CD4-positive, alpha-beta T cell treated with Interleukin-6 for 4 hours (primary cell): ENCODE measurements around the gene GALNT17.
"Not testable (repeated sequence)": the region's sequence is repeated elsewhere in the genome, so short reads cannot be mapped to it uniquely, and the experiment has no call there.

Experiments
- DNase-seq: peaks from one replicate; pipeline ENCODE4 v3.0.0-alpha.2; 2020; ENCODE audit warnings: mixed read lengths

GALNT17 gene

DNA sequence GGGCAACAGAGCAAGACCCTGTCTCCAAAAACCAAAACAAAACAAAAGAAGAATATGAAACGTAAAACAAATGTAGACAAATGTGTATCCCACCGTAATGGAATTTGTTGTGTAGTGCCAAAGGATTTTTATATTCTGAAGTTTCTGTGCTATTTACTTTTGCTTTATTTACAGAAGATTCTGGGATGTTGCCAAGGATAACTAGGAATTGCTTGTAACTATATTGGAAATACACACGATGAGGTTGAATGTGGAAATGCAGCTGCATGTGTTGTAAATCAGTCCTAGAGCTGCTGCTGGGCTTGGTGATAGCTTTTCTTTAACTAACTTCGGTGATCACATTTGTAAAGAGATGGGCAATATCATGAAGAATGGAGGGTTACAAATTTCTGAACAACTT lies 39.5 kb downstream of the GALNT17 start:
- no peak for DNase-seq

- DNase-seq: no peak
Observed at GRCh38 chr7:71173955-71174354, 42.0 kb downstream of the GALNT17 start.

DNA sequence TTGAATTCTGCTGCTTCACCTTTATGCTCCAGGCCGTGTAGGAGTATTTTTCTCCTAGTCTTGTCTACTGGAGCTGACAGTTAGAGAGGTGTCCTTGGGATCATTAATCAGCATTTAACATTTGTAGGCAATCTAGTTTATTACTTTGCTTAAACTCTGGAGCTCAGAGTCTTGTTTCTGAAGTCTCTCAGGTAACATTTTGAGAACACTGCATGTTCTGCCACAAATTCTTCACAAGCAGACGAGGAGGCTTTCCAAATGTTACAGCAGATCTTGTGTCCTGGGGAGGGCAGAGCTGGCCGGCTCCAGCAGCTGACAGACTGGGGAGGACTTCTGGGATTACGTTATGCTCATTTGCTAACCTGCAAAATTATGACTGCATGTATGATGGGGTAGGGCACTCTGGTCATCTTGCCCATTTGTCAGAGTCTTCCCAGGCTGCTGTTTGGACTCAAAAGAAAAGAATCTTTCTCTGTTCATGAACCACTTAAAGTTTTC lies 50.5 kb downstream of the GALNT17 start:
- no peak for DNase-seq

DNA sequence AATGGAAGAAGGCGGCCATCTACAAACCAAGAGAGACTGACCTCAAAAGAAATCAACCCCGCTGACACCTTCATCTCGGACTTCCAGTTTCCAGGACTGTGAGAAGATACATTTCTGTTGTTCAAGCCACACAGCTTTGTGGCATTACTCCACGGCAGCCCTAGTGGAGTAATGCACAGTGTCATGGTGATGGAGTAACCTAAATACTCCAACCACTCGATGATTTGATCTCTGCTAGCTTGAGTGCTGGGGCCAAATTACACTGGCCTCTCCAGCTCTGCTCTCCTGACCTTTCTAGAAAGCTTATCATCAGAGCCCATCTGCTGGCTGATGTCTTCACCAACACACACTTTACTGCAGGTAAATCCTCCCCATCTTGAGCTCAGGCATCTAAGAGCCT lies 52.2 kb downstream of the GALNT17 start:
- no peak for DNase-seq

DNA sequence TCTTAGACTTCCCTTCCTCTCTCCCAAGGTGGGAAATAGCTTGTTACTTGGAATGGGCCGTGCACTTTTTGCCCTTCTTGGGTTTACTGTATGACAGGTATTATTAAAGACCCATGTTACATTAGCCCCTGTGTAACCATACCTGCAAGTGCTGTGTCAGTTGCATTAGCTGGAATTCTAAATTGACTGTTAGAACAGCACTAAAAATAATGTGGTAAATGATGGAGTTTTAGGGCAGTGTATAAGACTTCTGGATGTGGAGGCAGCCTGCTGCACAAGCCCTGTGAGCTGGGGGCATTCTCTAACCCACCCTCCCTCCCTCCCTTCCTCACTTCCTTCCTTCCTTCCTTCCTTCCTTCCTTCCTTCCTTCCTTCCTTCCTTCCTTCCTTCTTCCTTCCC lies 52.7 kb downstream of the GALNT17 start:
- no peak for DNase-seq

DNA sequence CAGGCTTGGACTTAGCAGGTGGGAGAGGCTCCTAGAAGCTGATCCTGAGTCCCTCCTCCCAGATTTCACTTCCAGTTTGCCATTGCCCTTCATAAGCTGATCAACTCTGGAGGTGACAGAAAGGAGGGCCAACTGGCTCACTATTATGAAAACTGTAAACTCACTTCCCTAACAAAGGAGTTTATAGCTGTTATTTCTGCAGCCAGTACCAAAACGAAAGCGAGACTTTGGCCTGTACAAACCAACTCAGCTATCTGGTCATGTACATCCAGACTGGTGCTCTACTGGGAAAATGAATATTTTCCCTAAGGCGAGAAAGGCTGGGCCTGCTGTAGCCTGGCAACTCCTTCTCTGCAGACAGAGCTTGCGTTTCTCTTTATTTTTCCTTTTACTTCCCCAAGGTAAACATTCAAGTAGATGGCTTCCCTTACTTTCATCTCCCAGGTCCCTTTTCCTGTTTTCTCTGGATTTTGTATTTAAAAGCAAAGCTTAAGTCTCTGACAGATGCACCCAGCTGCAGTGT lies 54.7 kb downstream of the GALNT17 start:
- no peak for DNase-seq

DNA sequence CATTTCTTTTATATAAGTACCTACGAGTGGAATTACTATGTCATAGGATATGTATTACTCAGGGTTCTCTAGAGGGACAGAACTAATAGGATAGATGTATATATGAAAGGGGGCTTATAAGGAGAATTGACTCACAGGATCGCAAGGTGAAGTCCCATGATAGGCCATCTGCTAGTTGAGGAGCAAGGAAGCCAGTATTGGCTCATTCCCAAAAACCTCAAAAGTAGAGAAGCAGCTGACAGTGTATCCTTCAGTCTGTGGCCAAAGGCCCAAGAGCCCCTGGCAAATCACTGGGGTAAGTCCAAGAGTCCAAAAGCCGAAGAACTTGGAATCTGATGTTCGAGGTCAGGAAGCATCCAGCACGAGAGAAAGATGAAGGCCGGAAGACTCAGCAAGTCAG lies 59.8 kb downstream of the GALNT17 start:
- no peak for DNase-seq

GRCh38 chr7:71193099-71193810 lies 61.3 kb downstream of the GALNT17 start:
- no peak for DNase-seq

- no peak for DNase-seq
Observed at GRCh38 chr7:71198391-71198790, 66.4 kb downstream of the GALNT17 start.

DNA sequence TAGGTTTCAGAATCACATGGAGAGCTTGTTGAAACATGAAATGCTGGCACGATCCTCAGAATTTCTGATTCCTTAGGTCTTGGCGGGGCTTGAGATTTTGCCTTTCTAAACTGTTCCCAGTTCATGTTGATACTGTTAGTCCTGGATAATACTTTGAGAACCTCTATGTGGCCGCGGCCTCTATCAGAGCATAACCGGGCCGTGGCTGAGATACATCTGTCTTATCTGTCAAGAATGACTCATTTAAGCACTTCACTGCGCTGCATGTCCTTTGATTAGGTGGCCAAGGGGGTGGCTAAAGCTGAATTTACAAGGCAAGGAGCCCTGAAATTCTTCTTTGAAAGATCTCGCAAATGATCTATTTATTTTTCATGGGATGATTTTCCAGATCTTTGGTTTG lies 66.9 kb downstream of the GALNT17 start:
- no peak for DNase-seq

- DNase-seq: no peak
Observed at GRCh38 chr7:71206184-71206583, 74.2 kb downstream of the GALNT17 start.

DNA sequence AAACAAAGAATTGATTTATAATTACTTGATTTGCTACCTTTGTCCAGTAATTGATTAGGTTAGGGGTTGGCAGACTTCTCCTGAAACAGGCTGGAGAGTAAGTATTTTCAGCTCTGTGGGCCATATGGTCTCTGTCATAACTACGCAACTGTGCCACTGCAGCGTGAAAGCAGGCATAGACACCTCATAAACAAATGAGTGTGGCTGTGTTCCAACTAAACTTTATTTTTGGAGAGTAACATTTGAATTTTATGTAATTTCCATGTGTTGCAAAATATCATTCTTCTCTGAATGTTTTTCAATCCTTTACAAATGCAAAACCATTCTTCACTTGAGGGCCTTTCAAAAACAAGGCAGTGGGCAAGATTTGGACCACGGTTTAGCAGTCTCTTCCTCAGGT lies 76.9 kb downstream of the GALNT17 start:
- no peak for DNase-seq

DNA sequence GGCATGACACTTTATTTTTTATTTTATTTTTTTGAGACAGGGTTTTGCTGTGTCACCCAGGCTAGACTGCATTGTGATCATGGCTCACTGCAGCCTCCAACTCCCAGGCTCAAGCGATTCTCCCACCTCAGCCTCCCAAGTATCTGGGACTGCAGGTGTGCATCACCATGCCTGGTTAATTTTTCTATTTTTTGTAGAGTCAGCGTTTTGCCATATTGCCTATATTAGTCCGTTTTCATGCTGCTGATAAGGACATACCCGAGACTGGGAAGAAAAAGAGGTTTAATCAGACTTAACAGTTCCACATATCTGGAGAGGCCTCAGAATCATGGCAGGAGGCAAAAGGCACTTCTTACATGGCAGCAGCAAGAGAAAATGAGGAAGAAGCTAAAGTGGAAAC lies 77.5 kb downstream of the GALNT17 start:
- not testable (repeated sequence) for DNase-seq

- DNase-seq: no peak
Observed at GRCh38 chr7:71210220-71210619, 78.3 kb downstream of the GALNT17 start.

DNA sequence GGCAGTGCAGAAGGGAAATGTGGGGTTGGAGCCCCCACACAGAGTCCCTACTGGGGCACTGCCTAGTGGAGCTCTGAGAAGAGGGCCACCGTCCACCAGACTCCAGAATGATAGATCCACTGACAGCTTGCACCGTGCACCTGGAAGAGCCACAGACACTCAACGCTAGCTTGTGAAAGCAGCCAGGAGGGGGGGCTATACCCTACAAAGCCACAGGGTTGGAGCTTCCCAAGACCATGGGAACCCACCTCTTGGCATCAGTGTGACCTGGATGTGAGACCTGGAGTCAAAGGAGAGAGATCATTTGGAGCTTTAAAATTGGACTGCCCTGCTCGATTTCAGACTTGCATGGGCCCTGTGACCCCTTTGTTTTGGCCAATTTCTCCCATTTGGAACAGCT lies 80.5 kb downstream of the GALNT17 start:
- DNase-seq: not testable (repeated sequence)

- DNase-seq: no peak
Observed at GRCh38 chr7:71216211-71216610, 84.3 kb downstream of the GALNT17 start.

GRCh38 chr7:71220210-71220695 lies 88.3 kb downstream of the GALNT17 start:
- no peak for DNase-seq

GRCh38 chr7:71221049-71221448 lies 89.1 kb downstream of the GALNT17 start:
- DNase-seq: no peak

DNA sequence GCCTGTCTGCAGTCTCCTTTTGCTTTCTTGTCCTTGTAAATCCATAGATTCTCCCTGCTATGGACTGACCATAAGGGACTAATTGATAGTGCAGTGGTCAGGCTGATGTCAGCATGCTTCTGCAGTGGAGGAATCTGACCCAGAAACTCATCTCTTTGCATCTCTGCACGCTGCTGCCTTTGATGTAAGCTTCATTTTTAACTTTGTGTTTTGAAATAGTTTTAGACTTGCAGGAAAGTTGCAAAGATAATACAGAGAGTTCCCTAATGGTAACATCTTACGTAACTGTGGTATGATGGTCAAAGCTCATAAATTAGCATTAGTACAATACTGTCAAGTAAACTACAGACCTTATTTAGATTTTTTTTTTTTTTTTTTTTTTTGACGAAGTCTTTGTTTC lies 89.6 kb downstream of the GALNT17 start:
- DNase-seq: no peak

DNA sequence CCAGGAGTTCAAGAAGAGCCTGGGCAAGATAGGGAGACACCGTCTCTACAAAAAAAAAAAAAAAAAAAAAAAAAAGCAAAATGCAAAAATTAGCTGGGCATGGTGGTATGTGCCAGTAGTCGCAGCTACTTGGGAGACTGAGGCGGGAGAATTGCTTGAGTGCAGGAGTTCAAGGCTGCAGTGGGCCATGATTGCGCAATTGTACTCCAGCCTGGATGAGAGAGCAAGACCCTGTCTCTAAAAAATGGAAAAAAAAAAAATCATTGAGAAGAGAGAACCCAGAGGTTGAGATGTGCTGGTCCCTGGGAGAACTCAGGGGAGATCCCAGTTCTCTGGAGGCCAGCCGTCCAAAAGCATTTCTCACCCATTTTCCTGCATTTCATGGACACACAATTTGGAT lies 95.2 kb downstream of the GALNT17 start:
- no peak for DNase-seq

GRCh38 chr7:71229148-71229547 lies 97.2 kb downstream of the GALNT17 start:
- DNase-seq: no peak

- no peak for DNase-seq
Observed at GRCh38 chr7:71229699-71230098, 97.8 kb downstream of the GALNT17 start.

DNA sequence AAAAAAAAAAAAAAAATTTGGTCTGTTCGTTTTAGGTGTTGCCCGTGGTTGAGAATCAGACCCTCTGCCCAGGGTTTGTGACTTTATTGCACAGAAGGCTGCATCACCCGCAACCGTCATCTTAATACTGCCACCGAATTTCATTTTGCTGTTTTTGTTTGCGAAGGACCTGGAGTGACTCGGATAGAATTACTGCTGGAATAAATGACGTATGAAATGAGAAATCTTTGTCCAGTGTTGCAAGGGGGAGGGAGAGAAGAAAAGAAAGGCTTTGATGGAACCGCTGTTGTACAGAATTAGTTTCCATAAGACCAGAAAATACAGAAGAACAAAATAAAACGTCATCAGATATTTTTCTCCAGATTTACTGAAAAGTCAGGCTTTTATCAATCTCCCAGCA lies 103.3 kb downstream of the GALNT17 start:
- DNase-seq: no peak

DNA sequence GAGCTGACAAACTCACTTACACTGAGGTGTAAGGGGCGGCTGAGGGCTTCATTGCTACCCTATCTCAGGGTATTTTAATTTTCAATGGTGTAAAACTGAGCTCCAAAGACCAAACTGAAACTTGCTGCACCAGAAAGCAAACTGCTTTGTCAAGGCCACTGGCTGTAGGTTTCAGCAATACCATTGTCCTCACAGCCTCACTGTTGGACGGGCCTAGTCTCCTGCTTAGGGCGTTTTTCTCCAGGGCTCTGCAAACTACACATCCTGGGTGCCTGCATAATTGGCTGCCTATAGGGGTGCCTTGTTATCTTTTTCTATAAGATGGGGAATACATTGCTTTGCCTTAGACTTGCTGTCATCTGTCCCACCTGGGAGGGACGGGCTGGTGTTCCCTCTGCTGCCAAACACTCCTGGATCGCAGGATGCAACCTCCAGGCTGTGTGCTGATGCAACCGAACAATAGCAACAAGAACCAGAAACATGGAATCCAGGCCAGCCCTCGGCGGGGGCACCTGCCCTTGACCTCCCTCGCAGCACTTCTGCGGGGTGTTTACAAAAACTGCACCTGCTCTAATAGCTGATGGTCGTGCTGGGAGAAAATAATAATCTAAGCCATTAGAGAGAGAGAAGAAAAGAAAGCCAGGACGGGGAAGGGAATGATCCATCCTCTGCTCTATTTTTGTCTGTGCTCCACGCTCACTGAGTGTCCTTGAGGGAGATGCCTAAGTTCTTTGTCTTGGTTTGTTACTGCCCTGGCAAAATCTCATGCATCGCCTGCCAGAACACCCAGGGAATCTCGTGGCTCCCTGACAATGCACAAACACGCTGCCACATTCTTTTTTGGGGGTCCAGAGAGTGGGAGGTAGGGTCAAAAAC lies 104.5 kb downstream of the GALNT17 start:
- DNase-seq: no peak
